Measurements from ENCODE around the gene TRABD2B.
"Not testable (repeated sequence)": the region's sequence is repeated elsewhere in the genome, so short reads cannot be mapped to it uniquely, and the experiment has no call there.

The TRABD2B gene

GRCh38 chr1:47965816-47966215, 31.4 kb downstream of the TRABD2B start:
- no peak overlapping the region for H3K4me3 ChIP-seq (ENCODE audit: low read length)
- H3K9me3 ChIP-seq (ENCODE audit: low read length): no peaks in the 10 kb centered on the region
- no peak overlapping the region for H2AFZ ChIP-seq (ENCODE audit: low read depth, low read length)
- no peaks in the 10 kb centered on the region for H3K36me3 ChIP-seq (ENCODE audit: insufficient read depth, low read length)
- no peaks in the 10 kb centered on the region for H3K27me3 ChIP-seq (ENCODE audit: insufficient read depth, low read length)
- H3K4me1 ChIP-seq (ENCODE audit: insufficient read depth, low read length): no peaks in the 10 kb centered on the region

GRCh38 chr1:47964636-47965035, 32.5 kb downstream of the TRABD2B start:
- H3K27me3 ChIP-seq (ENCODE audit: insufficient read depth, low read length): no peaks in the 10 kb centered on the region
- no peak overlapping the region for H2AFZ ChIP-seq (ENCODE audit: low read depth, low read length)
- H3K4me1 ChIP-seq (ENCODE audit: insufficient read depth, low read length): no peaks in the 10 kb centered on the region
- H3K4me3 ChIP-seq (ENCODE audit: low read length): no peak overlapping the region
- no peaks in the 10 kb centered on the region for H3K9me3 ChIP-seq (ENCODE audit: low read length)
- no peaks in the 10 kb centered on the region for H3K36me3 ChIP-seq (ENCODE audit: insufficient read depth, low read length)

- H2AFZ ChIP-seq (ENCODE audit: low read depth, low read length): no peak overlapping the region
- H3K4me1 ChIP-seq (ENCODE audit: insufficient read depth, low read length): no peaks in the 10 kb centered on the region
- no peak overlapping the region for H3K4me3 ChIP-seq (ENCODE audit: low read length)
- no peaks in the 10 kb centered on the region for H3K9me3 ChIP-seq (ENCODE audit: low read length)
- H3K36me3 ChIP-seq (ENCODE audit: insufficient read depth, low read length): no peaks in the 10 kb centered on the region
- no peaks in the 10 kb centered on the region for H3K27me3 ChIP-seq (ENCODE audit: insufficient read depth, low read length)
Observed at GRCh38 chr1:47963568-47964358, 33.4 kb downstream of the TRABD2B start.

GRCh38 chr1:47962750-47963492, 34.3 kb downstream of the TRABD2B start:
- no peaks in the 10 kb centered on the region for H3K9me3 ChIP-seq (ENCODE audit: low read length)
- H3K27me3 ChIP-seq (ENCODE audit: insufficient read depth, low read length): no peaks in the 10 kb centered on the region
- H2AFZ ChIP-seq (ENCODE audit: low read depth, low read length): no peak overlapping the region
- H3K4me1 ChIP-seq (ENCODE audit: insufficient read depth, low read length): no peaks in the 10 kb centered on the region
- H3K36me3 ChIP-seq (ENCODE audit: insufficient read depth, low read length): no peaks in the 10 kb centered on the region
- H3K4me3 ChIP-seq (ENCODE audit: low read length): no peak overlapping the region

GRCh38 chr1:47961835-47962234, 35.4 kb downstream of the TRABD2B start:
- H3K9me3 ChIP-seq (ENCODE audit: low read length); H3K4me1 ChIP-seq (ENCODE audit: insufficient read depth, low read length); H3K36me3 ChIP-seq (ENCODE audit: insufficient read depth, low read length); H2AFZ ChIP-seq (ENCODE audit: low read depth, low read length); H3K4me3 ChIP-seq (ENCODE audit: low read length); H3K27me3 ChIP-seq (ENCODE audit: insufficient read depth, low read length): not testable (repeated sequence)

- H2AFZ ChIP-seq (ENCODE audit: low read depth, low read length); H3K4me3 ChIP-seq (ENCODE audit: low read length); H3K9me3 ChIP-seq (ENCODE audit: low read length); H3K36me3 ChIP-seq (ENCODE audit: insufficient read depth, low read length); H3K4me1 ChIP-seq (ENCODE audit: insufficient read depth, low read length); H3K27me3 ChIP-seq (ENCODE audit: insufficient read depth, low read length): not testable (repeated sequence)
Observed at GRCh38 chr1:47956491-47956890, 40.7 kb downstream of the TRABD2B start.

- H3K36me3 ChIP-seq (ENCODE audit: insufficient read depth, low read length): no peaks in the 10 kb centered on the region
- no peaks in the 10 kb centered on the region for H3K4me1 ChIP-seq (ENCODE audit: insufficient read depth, low read length)
- H3K27me3 ChIP-seq (ENCODE audit: insufficient read depth, low read length): no peaks in the 10 kb centered on the region
- no peak overlapping the region for H3K4me3 ChIP-seq (ENCODE audit: low read length)
- H2AFZ ChIP-seq (ENCODE audit: low read depth, low read length): no peak overlapping the region
- no peaks in the 10 kb centered on the region for H3K9me3 ChIP-seq (ENCODE audit: low read length)
Observed at GRCh38 chr1:47953661-47954060, 43.5 kb downstream of the TRABD2B start.

GRCh38 chr1:47951545-47952235, 45.5 kb downstream of the TRABD2B start:
- Histone ChIP-seq H2AFZ (ENCODE audit: low read depth, low read length) (no peak overlapping the region), H3K36me3 (ENCODE audit: insufficient read depth, low read length) (no peaks in the 10 kb centered on the region), H3K4me3 (ENCODE audit: low read length) (no peak overlapping the region), H3K4me1 (ENCODE audit: insufficient read depth, low read length) (no peaks in the 10 kb centered on the region), H3K9me3 (ENCODE audit: low read length) (no peaks in the 10 kb centered on the region), H3K27me3 (ENCODE audit: insufficient read depth, low read length) (no peaks in the 10 kb centered on the region)

- Histone ChIP-seq H3K36me3 (ENCODE audit: insufficient read depth, low read length) (no peaks in the 10 kb centered on the region), H3K4me3 (ENCODE audit: low read length) (no peak overlapping the region), H3K4me1 (ENCODE audit: insufficient read depth, low read length) (no peaks in the 10 kb centered on the region), H3K9me3 (ENCODE audit: low read length) (no peaks in the 10 kb centered on the region), H2AFZ (ENCODE audit: low read depth, low read length) (no peak overlapping the region), H3K27me3 (ENCODE audit: insufficient read depth, low read length) (no peaks in the 10 kb centered on the region)
Observed at GRCh38 chr1:47951026-47951425, 46.2 kb downstream of the TRABD2B start.

- no peaks in the 10 kb centered on the region for H3K36me3 ChIP-seq (ENCODE audit: insufficient read depth, low read length)
- no peak overlapping the region for H3K4me3 ChIP-seq (ENCODE audit: low read length)
- no peaks in the 10 kb centered on the region for H3K27me3 ChIP-seq (ENCODE audit: insufficient read depth, low read length)
- H3K9me3 ChIP-seq (ENCODE audit: low read length): no peaks in the 10 kb centered on the region
- no peak overlapping the region for H2AFZ ChIP-seq (ENCODE audit: low read depth, low read length)
- no peaks in the 10 kb centered on the region for H3K4me1 ChIP-seq (ENCODE audit: insufficient read depth, low read length)
Observed at GRCh38 chr1:47950471-47950870, 46.7 kb downstream of the TRABD2B start.

GRCh38 chr1:47948126-47948525, 49.1 kb downstream of the TRABD2B start:
- Histone ChIP-seq H3K4me1 (ENCODE audit: insufficient read depth, low read length) (no peaks in the 10 kb centered on the region), H2AFZ (ENCODE audit: low read depth, low read length) (no peak overlapping the region), H3K36me3 (ENCODE audit: insufficient read depth, low read length) (no peaks in the 10 kb centered on the region), H3K4me3 (ENCODE audit: low read length) (no peak overlapping the region), H3K27me3 (ENCODE audit: insufficient read depth, low read length) (no peaks in the 10 kb centered on the region), H3K9me3 (ENCODE audit: low read length) (no peaks in the 10 kb centered on the region)

- Histone ChIP-seq H3K9me3 (ENCODE audit: low read length) (no peaks in the 10 kb centered on the region), H3K4me1 (ENCODE audit: insufficient read depth, low read length) (no peaks in the 10 kb centered on the region), H3K27me3 (ENCODE audit: insufficient read depth, low read length) (no peaks in the 10 kb centered on the region), H3K36me3 (ENCODE audit: insufficient read depth, low read length) (no peaks in the 10 kb centered on the region), H2AFZ (ENCODE audit: low read depth, low read length) (no peak overlapping the region), H3K4me3 (ENCODE audit: low read length) (no peak overlapping the region)
Observed at GRCh38 chr1:47947531-47947930, 49.7 kb downstream of the TRABD2B start.

GRCh38 chr1:47944561-47944960, 52.6 kb downstream of the TRABD2B start:
- Histone ChIP-seq H3K36me3 (ENCODE audit: insufficient read depth, low read length) (no peaks in the 10 kb centered on the region), H2AFZ (ENCODE audit: low read depth, low read length) (no peak overlapping the region), H3K9me3 (ENCODE audit: low read length) (no peaks in the 10 kb centered on the region), H3K27me3 (ENCODE audit: insufficient read depth, low read length) (no peaks in the 10 kb centered on the region), H3K4me1 (ENCODE audit: insufficient read depth, low read length) (no peaks in the 10 kb centered on the region), H3K4me3 (ENCODE audit: low read length) (no peak overlapping the region)
